ENCODE data around the gene BNC1. TPM values are rescaled to one million over a fixed set of nuclear protein-coding genes. Genes with fewer than 3 reads are reported as not detected.

Gene BNC1
- total RNA-seq, 2 donors from 2014 or later = 0.49 to 1.2 TPM

DNA sequence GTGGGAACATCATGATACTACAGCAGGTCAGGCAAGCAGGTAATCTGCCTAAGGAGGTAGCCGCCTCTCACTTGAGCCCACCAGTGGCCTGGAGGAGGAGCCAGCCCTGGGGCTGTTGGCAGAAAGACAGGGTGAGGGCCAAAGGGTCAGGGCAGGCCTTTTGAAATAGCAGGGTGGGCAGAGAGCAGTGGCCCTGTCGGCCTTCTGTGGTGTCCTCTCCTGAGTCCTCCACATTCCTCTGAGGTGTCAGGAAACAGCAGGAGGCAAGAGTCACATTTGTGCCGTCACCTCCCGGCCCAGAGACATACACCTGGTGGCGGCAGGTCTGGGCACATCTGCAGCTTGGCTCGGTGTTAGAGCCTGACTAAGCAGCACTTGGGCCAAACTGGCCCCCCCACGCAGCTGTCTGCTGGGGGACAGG, 3.9 kb upstream of the BNC1 start:
- DNase-seq (ENCODE audit: low spot score) (no peak), ATAC-seq (ENCODE audit: insufficient number of reproducible peaks, low FRiP score, low read depth) (no peak)
- Histone ChIP-seq H3K9me3 (no peaks in the 10 kb centered on the region), H3K4me3 (no peak overlapping the region), H3K36me3 (no peaks in the 10 kb centered on the region), H3K27me3 (replicated peaks; ENCODE audit: insufficient read depth) (peaks cover 8% of the 10 kb centered on the region), H3K4me1 (ENCODE audit: control insufficient read depth in 1 of 2, low read depth in 2 of 2) (peaks cover 3 to 6% of the 10 kb centered on the region in 2 donors), H3K27ac (no peak overlapping the region)
- TF ChIP-seq, protein P1, sequence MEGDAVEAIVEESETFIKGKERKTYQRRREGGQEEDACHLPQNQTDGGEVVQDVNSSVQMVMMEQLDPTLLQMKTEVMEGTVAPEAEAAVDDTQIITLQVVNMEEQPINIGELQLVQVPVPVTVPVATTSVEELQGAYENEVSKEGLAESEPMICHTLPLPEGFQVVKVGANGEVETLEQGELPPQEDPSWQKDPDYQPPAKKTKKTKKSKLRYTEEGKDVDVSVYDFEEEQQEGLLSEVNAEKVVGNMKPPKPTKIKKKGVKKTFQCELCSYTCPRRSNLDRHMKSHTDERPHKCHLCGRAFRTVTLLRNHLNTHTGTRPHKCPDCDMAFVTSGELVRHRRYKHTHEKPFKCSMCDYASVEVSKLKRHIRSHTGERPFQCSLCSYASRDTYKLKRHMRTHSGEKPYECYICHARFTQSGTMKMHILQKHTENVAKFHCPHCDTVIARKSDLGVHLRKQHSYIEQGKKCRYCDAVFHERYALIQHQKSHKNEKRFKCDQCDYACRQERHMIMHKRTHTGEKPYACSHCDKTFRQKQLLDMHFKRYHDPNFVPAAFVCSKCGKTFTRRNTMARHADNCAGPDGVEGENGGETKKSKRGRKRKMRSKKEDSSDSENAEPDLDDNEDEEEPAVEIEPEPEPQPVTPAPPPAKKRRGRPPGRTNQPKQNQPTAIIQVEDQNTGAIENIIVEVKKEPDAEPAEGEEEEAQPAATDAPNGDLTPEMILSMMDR (IDR thresholded peaks at IDR 0.05) = no peak

- H3K9me3 ChIP-seq = no peaks in the 10 kb centered on the region
- no peaks in the 10 kb centered on the region for H3K36me3 ChIP-seq
- peaks cover 16% of the 10 kb centered on the region for H3K27me3 ChIP-seq (replicated peaks; ENCODE audit: insufficient read depth)
- TF ChIP-seq, protein P1 (IDR thresholded peaks at IDR 0.05) = no peak
- no peak for ATAC-seq (ENCODE audit: insufficient number of reproducible peaks, low FRiP score, low read depth)
- H3K4me3 ChIP-seq = no peak overlapping the region
- H3K27ac ChIP-seq = no peak overlapping the region
- peaks cover 7 to 9% of the 10 kb centered on the region in 2 donors for H3K4me1 ChIP-seq (ENCODE audit: control insufficient read depth in 1 of 2, low read depth in 2 of 2)
- no peak for DNase-seq (ENCODE audit: low spot score)
Observed at GRCh38 chr15:83287541-83288027, 3.1 kb upstream of the BNC1 start.

DNA sequence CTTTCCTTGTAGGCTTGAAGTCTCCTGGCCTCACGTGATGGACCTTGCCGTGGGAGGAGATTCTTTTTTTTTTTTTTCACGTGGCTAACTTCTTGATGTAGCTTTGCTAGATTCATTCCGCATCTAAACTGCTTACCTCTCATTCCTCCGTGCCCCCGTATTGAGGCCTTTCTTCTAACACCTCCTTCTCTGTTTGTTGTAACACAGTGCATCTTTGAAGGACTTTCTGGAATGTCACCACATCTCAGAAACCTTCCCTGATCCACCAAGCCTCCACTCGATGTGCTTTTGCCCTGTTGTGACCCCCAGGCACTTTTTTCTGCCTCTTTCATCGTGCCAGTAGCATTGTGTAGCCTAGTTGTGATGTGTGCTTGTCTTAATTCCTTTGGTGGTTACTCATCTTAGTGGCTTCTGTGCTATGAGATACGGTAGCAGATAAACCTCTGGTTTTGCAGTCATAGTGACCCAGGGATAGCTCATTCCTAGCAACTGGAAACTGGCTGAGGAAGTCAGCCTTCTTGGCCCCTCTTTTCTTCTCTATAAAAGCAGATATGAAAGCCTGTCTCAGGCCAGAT, 1.6 kb upstream of the BNC1 start:
- H3K36me3 ChIP-seq = no peaks in the 10 kb centered on the region
- peaks cover 18% of the 10 kb centered on the region for H3K27me3 ChIP-seq (replicated peaks; ENCODE audit: insufficient read depth)
- ATAC-seq (ENCODE audit: insufficient number of reproducible peaks, low FRiP score, low read depth) = no peak
- H3K4me3 ChIP-seq = no peak overlapping the region
- no peak for DNase-seq (ENCODE audit: low spot score)
- no peaks in the 10 kb centered on the region for H3K9me3 ChIP-seq
- TF ChIP-seq, protein P1 (IDR thresholded peaks at IDR 0.05) = no peak
- H3K4me1 ChIP-seq (ENCODE audit: control insufficient read depth in 1 of 2, low read depth in 2 of 2) = peaks cover 7 to 9% of the 10 kb centered on the region in 2 donors
- H3K27ac ChIP-seq = no peak overlapping the region

- H3K4me3 ChIP-seq = no peak overlapping the region
- no peaks in the 10 kb centered on the region for H3K9me3 ChIP-seq
- no peak overlapping the region for H3K27ac ChIP-seq
- H3K36me3 ChIP-seq = no peaks in the 10 kb centered on the region
- DNase-seq (ENCODE audit: low spot score) = no peak
- TF ChIP-seq, protein P1 (IDR thresholded peaks at IDR 0.05) = no peak
- no peak for ATAC-seq (ENCODE audit: insufficient number of reproducible peaks, low FRiP score, low read depth)
- H3K27me3 ChIP-seq (replicated peaks; ENCODE audit: insufficient read depth) = peaks cover 18% of the 10 kb centered on the region
- peaks cover 7 to 9% of the 10 kb centered on the region in 2 donors for H3K4me1 ChIP-seq (ENCODE audit: control insufficient read depth in 1 of 2, low read depth in 2 of 2)
Observed at GRCh38 chr15:83285284-83285978, 967 bp upstream of the BNC1 start.

DNA sequence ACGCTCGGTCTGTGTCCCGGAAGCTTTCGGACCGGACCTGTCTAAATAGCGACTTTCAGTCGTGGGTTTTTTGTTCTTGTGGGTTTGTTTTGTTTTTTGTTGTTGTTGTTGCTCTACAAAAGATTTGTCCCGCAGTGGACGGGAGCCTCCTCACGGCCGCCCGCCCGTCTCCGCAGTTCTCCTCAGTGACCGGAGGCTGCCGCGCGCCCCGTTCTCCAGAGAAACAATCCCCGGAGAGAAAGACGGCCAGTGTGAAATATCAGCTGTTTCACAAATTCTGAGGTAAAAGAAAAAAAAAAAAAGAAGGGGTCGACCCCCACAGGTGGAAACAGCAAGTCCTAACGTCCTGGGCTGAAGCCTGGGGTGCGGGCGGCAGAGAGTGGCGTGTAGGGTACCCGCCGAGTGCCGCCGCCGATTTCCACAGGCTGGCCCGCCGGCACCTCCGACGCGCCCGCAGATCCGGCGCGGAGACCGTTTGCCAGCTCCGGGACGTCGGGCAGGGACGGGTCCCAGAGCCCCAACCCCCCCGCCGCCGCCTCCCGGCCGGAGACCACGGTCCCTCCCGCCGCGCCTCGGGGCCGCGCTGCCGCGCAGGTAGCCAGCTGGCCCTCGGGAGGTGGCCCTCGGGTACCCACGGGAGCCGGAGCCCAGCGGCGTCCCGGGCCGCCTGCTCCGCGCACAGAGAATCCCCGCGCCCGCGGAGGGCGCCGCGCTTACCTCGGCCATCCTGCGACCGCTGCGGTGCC, 478 bp downstream of the BNC1 start:
- Histone ChIP-seq H3K4me1 (ENCODE audit: control insufficient read depth in 1 of 2, low read depth in 2 of 2) (peaks cover 7 to 9% of the 10 kb centered on the region in 2 donors), H3K27me3 (replicated peaks; ENCODE audit: insufficient read depth) (peaks cover 18% of the 10 kb centered on the region), H3K36me3 (no peaks in the 10 kb centered on the region), H3K4me3 (peak overlapping the region; percentile 67), H3K9me3 (no peaks in the 10 kb centered on the region), H3K27ac (no peak overlapping the region)
- no peak for ATAC-seq (ENCODE audit: insufficient number of reproducible peaks, low FRiP score, low read depth)
- TF ChIP-seq, protein P1 (IDR thresholded peaks at IDR 0.05) = no peak
- no peak for DNase-seq (ENCODE audit: low spot score)
